HK-2 (cell line): ENCODE data around the gene GPANK1.

Experiments
- DNase-seq: peaks from one replicate; pipeline ENCODE4 v3.0.0-alpha.2; 2018; ENCODE audit not compliant: unreplicated experiment

GPANK1 gene

GRCh38 chr6:31662124-31662723, 2.6 kb downstream of the GPANK1 start:
- DNase-seq = no peak

GRCh38 chr6:31661262-31662123, 3.3 kb downstream of the GPANK1 start:
- no peak for DNase-seq

- DNase-seq = peak; percentile 86
Observed at GRCh38 chr6:31660381-31661261, 4.2 kb downstream of the GPANK1 start, which contains the start of gene C6orf47. TSS of gene C6orf47 (minus strand) at chr6:31660778. CDS start at chr6:31659947, 831 bp downstream.

GRCh38 chr6:31659649-31660380, 5.0 kb downstream of the GPANK1 start:
- no peak for DNase-seq

GRCh38 chr6:31658983-31659648, 5.7 kb downstream of the GPANK1 start:
- DNase-seq = no peak

GRCh38 chr6:31658158-31658688, 6.6 kb downstream of the GPANK1 start:
- no peak for DNase-seq

GRCh38 chr6:31657406-31658157, 7.2 kb downstream of the GPANK1 start:
- DNase-seq = no peak

- no peak for DNase-seq
Observed at GRCh38 chr6:31655349-31656237, 9.2 kb downstream of the GPANK1 start, which contains the start of gene APOM. TSS of gene APOM (plus strand) at chr6:31655894. CDS start at chr6:31655967, 73 bp downstream.

- no peak for DNase-seq
Observed at GRCh38 chr6:31654574-31655348, 10.0 kb downstream of the GPANK1 start.

- DNase-seq = peak; percentile 89
Observed at GRCh38 chr6:31652925-31653724, 11.7 kb downstream of the GPANK1 start.

- no peak for DNase-seq
Observed at GRCh38 chr6:31651602-31652191, 13.1 kb downstream of the GPANK1 start.

GRCh38 chr6:31645325-31645724, 19.5 kb downstream of the GPANK1 start:
- DNase-seq = no peak

GRCh38 chr6:31643818-31644454, 20.9 kb downstream of the GPANK1 start:
- no peak for DNase-seq

GRCh38 chr6:31642798-31643570, 21.8 kb downstream of the GPANK1 start:
- DNase-seq = no peak

GRCh38 chr6:31641370-31641769, 23.4 kb downstream of the GPANK1 start:
- DNase-seq = no peak
